GM19099 (cell line): ENCODE results near the gene STN1.

Experiments
- POLR2A ChIP-seq: IDR thresholded peaks from 3 replicates; pipeline ENCODE4 v1.6.1; 2011; ENCODE audit warnings: low read depth; ENCODE audit not compliant: insufficient read length; ENCODE audit errors: extremely low read depth

STN1 gene

DNA sequence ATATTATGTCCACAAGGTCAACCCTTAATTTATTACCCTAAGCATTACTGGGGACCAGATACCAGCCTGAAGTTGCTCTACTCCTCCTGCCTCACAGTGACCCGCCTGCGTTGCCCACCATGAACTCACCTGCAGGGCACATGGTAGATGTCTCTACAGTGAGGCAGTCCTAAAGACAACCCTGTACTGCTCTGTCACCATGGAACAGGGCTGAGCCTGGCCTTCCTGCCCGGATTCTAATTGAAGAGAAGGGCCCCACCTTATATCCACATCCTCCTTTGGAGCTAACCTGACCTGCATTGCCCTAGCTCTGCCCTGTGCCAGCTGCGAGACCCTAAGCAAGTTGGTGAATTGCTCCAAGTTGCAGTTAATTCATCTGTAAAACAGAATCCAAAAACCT lies 66.7 kb downstream of the STN1 start:
- TF ChIP-seq POLR2A = no peak

DNA sequence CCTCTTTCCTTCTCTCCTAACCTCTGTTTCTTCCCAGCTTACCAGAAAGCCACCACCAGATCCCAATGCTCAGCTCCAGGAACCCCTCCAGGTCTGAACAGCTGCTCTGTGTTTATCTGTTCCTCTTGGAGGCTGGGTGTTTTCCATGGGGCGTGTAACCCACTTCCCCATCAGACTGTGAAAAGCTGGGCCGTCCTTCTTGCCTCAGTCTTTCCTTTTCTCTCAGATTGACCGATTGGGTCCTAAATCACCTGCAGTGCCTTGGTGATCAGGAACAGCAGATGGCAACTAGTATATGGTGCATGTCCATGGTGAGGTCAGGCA lies 67.5 kb downstream of the STN1 start:
- TF ChIP-seq POLR2A = no peak

DNA sequence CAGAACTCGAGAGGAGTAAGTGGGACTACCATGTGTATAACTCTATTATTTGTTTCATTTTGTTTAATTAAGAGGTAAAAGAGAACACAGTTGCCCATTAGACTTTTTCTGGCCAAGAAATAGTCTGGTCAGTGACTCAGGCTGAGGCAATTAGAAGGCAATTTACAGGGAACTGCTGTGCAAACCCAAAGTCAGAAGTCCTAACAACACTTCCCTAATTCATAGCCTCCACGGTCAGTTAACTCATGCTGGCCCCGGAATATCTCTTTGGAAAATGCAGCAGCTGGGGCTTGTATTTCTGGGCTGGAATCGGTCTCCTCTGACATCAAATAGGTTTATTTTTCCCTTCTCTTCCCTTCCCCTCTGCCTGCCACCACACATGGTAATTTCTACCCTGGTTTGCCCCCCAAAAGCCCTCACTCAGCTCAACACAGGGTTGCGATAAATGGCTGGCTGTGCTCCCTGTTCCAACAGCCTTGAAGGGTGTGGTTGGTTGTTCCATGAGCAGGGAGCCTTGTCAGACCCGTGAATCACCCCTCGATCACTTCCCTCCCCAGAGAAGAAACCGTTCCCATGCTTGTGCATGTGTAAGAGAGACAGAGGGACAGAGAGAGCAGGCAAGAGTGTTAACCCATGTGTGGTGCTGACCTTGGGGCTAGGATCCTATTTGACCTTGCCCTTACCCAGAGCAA lies 68.0 kb downstream of the STN1 start:
- no peak for TF ChIP-seq POLR2A

DNA sequence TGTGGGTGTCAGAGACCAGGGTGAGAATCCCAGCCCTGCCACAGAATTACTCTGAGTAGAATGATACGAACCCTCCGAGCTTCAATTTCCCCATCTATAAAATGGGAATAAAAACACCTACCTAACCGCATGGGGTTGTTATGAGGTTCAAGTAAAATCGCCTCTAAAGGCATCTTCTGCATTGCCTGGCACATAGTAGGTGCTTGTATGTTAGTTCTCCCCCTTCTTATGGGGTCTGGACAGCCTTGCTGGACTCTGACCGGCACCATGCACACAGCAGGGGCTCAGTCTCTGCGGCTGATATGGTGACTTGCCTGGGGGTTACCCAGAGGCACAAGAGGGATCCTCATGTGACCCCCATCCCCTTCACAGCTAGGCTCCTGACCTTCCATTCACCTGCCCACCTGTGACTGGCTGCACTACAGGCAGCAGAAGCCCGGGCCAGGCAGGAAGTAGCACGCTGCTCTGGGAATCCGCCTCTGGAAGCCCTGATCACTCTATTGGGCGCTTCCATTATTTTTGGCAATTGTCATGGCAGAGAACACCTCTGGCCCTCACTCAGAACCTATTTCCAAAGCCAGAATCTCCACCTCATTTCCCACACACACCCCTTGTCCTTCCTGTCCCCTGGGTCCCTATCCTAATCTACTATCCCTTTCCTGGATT lies 68.6 kb downstream of the STN1 start:
- TF ChIP-seq POLR2A = no peak

DNA sequence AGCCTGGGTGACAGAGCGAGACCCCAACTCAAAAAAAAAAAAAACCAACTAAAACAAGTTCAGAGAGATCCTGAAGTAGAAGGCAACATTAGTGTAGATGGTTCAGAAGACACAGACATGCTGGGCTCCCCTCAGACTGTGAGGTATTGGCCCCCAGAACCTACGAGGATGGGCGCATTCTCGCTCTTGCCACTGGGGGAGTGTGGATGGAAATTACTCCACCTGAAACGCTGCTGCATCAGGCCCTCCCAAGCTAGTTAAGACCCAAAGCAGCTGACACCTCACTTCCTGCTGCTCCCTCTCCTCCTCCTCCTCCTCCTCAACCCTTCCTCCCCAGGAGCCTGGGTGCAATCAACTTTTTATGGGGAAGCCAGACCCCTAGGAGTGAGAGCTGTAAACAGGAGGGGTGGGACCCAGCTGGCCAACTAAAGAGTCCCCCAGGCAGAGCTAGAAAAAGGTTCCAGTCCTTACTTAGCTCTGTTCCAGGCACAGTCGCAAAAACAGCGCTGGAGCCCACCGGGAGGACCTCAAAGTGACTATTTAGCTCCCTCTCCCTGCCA lies 70.0 kb downstream of the STN1 start:
- TF ChIP-seq POLR2A = no peak

DNA sequence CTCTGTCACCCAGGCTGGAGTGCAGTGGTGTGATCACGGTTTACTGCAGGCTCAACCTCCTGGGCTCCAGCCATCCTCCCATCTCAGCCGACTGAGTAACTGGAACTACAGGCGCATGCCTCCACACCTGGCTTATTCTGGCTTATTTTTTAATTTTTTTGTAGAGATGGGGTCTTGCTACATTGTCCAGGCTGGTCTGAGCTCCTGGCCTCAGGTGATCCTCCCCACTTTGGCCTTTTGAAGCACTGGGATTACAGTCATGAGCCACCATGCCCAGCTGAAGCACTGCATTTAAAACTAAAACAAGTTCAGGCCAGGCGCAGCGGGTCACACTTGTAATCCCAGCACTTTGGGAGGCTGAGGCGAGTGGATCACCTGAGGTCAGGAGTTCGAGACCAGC lies 70.6 kb downstream of the STN1 start:
- TF ChIP-seq POLR2A = no peak

DNA sequence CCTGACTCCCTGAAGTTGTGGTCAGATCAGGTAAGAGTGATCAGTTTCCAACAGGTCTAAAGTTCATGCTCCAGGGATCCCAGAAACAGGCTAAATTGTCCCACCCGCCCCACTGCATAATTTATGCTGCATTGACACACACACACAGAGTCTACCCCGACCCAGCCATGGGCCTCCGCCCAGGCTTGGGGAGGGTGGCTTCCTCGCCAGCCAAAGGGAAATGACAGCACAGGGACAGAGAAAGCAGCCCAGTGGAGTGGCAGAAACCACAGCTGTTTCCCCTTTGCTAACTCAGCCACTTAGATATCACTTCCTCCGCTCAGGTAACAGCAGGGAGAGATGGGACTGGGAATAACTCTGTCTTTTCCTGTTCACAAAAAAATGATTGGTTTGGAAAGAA lies 72.0 kb downstream of the STN1 start:
- no peak for TF ChIP-seq POLR2A

DNA sequence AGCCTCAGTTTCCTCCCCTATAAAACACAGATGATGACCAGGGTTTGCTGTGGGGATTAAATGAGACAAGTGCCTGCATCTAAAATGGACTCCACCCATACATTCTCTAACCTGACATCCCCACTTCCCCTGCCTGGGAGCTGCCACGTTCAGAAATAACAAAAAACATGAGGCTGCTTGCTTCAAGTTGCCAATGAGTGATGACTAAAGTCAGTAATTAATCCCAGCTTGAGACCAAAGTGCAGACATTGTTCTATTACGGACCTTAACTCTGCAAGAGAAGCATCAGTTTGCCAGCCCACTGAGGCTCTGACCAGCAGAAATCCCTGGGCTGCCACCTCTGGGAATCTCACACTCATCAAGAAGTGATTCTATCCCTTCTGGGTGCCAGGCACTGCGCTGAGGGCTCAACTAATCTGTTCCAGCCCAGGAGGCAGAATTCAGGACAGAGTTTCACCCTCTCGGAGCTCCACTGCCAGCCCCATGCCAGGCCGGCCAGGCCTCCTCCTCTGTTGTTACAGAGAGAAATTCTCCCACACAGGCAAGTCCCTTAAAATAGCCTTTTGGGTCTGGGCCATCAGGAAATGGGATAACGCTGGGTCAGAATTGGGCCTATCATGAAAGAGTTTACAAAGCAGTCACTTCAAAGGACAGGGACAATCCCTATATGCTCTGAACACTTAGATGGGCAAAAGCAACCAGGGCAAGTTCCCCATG lies 74.0 kb downstream of the STN1 start:
- no peak for TF ChIP-seq POLR2A

DNA sequence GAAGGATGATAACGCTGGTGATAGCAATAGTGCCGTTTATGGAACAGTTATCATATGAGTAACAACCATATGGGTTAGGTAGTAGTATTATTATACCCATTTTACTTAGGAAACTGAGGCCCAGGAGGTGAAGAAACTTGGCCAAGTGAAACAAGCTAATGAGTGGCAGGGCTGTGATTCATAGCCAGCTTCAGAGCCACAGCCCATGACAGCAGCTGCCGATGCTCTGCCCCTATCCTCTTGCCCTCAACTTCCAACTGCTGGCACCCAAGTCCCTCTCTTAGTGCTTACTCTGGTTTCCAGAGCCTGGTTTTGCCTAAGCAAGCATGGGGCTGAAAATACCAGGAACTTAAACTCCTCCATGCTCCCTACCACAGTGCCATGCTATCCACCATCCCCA lies 74.9 kb downstream of the STN1 start:
- no peak for TF ChIP-seq POLR2A

DNA sequence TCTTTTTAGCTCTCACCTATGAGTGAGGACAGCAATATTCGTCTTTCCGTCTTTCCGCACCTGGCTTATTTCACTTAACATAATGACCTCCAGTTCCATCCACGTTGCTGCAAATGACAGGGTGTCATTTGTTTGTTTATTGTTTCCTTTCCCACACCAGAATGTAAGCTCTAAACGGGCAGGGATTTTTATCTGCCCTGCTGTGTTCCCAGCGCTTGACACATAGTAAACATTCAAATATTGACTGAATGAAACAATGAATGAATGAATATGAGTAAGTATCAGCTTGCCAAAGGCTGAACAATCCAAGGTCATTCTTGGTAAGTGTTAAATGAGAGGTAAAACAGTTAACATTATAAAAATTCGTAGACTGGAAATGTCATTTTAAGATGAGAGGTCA lies 75.4 kb downstream of the STN1 start:
- TF ChIP-seq POLR2A = no peak

DNA sequence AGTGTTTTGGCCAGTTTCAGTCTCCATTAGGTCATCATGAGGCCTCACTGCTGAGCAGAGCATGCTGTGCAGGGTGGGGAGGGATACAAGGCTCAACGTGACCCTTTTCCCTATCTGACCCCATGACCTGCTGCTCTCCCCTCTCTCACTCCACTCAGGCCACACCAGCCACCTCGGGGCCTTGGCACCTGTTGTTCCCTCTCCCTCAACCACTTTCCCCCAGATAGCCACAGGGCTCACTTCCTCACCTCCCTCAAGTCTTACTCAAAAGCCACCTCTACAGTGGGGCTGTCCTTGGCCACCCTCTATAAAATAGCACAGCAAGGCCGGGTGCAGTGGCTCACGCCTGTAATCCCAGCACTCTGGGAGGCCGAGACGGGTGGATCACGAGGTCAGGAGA lies 76.5 kb downstream of the STN1 start:
- TF ChIP-seq POLR2A = no peak

DNA sequence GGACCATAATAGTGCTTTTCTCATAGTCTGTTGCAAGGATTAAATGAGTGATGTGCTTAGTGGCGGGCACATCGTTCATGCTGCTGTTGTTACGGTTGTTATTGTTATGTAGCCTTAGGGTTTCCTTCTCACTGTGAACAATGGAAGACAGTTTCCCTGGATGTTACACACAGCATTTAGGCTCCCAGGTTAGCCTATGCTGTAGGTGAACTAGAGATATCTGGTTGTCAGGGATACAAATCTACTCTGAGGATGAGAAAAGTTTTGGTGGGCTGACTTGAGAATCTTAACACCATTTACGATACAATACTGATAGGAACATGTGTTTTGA lies 77.3 kb downstream of the STN1 start:
- no peak for TF ChIP-seq POLR2A

DNA sequence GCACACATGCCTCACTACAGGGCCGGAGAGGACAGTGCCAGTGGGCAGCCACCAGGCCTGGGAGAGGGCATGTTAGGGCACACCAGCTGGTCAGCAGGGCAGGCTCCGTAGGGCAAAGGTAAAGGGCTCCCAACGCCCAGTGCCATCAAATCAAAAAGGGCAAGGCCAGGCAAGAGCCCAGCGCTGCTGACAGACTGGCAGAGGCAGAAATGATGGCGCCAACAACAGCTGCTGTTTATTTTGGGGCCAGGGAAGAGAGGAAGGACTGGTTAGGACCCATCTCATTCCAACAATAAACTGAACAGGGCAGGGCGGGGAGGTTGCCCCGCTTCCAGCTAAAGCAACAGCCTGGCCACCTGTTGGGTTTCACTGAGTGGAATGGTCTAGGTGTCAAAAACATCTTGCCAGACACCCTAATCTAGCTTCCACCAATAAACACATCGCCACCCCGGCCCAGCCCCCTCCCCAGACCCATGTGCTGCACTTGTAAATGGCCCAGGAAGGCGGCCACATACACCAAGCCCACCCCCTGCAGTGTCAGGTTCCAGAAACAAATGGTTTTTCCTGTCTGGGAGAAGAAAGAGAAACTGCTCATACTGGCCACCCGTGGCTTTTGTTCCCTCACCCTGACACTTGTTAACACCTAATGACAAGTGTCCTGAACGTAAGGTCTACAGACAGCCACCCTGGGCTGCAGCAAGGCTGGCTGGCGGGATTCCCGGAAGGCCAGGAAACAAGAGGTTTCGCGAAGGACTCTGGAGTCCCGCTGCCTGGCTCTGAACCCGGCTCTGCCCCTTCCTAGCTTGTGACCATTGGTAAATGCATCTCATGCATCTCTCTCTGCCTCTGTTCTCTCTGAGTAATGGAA lies 77.9 kb downstream of the STN1 start:
- no peak for TF ChIP-seq POLR2A

DNA sequence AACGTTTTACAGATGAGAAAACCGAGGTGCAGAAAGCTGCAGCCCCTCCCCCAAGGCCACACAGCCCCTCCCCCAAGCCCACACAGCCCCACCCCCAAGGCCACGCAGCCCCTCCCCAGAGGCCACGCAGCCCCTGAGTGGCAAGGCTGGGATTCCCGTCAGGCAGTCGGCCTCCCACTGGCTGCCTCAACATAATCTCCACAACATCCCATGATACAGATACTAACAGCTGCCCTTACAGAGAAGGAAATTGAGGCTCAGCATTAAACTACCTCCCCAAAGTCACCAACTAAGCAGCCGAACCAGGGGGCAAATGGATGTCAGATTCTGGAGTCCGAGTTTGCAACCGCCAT lies 78.5 kb downstream of the STN1 start:
- no peak for TF ChIP-seq POLR2A

DNA sequence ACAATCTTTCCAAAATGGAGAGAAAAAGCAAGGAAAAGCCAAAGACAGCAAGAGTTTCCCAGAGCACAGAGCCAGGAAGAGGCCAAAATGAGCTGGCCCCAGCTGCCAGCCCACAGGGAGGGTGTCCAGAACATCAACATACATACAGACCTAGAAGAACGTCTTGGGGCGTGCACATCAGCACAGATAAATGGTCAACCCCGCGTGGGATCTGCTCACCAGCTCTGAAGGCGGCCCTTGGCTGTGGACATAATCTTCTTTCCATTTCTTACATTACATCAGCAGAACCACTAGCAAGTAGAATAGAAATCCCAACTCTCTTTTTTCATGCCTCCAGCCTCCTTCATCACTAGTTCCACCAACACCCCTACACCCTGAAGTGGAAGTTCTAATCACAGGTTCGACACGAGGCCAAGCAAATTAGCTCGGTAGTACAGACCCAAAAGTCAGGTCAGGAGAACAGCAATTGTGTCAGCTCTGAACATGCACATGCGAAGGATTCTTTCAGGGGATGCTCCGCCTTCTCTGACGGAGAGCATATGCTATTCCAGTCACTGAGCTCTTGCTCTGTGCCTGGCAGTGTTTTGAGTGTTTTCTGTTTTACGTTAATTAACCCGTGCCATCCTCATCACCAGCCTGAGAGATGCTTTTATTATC lies 79.0 kb downstream of the STN1 start:
- TF ChIP-seq POLR2A = no peak
